Measurements from ENCODE around the gene CXCR5. TPM values are rescaled to one million over a fixed set of nuclear protein-coding genes. Genes with fewer than 3 reads are reported as not detected.

CXCR5 gene
- total and polyA plus RNA-seq, 2 of the 4 experiments (the other 2 are of a cell fraction): not detected

- Histone ChIP-seq H3K4me1 (ENCODE audit: control insufficient read depth, insufficient read depth, low read length) (peaks cover 5% of the 10 kb centered on the region; the same call in 1 of the 2 replicates), H3K23ac (ENCODE audit: low read depth, low read length) (no peak overlapping the region; the same call in 1 of the 2 replicates), H3K4me3 (ENCODE audit: insufficient read depth, low read depth, low read length) (peak overlapping the region; percentile 69), H4K8ac (ENCODE audit: low read depth in 2 of 2, low read length in 2 of 2) (peak overlapping the region in 1 of 2 experiments; percentile 65; a peak in 3 of 4 replicates), H3K36me3 (ENCODE audit: control insufficient read depth, insufficient read depth, low read length) (no peaks in the 10 kb centered on the region), H3K4me2 (ENCODE audit: low read depth, low read length) (peak overlapping the region; percentile 81), H3K18ac (ENCODE audit: low read depth, low read length) (no peak overlapping the region), H4K91ac (ENCODE audit: insufficient read depth, low read depth, low read length) (peak overlapping the region; percentile 18; the same call in 1 of the 2 replicates), H2BK5ac (ENCODE audit: low read depth, low read length, poor library complexity, severe bottlenecking) (no peak overlapping the region), H3K9me3 (ENCODE audit: control insufficient read depth, insufficient read depth, low read length) (no peaks in the 10 kb centered on the region), H3K9me1 (ENCODE audit: insufficient read depth, low read length) (no peaks in the 10 kb centered on the region), H3K27me3 (ENCODE audit: control insufficient read depth, insufficient read depth, low read length) (no peaks in the 10 kb centered on the region), H2BK120ac (ENCODE audit: low read depth, low read length) (0 out of 2 replicates have a peak overlapping the region, but pooled peaks have one; percentile 4), H2AFZ (replicated peaks; ENCODE audit: low read length, poor library complexity) (peak overlapping the region; percentile 91), H2AK9ac (replicated peaks; ENCODE audit: low read depth, low read length, poor library complexity) (peak overlapping the region; percentile 92), H2BK15ac (ENCODE audit: low read depth, low read length) (no peak overlapping the region; the same call in 2 of the 3 replicates), H3K4ac (ENCODE audit: low read depth, low read length) (peak overlapping the region; percentile 66; the same call in 1 of the 2 replicates), H3K9ac (ENCODE audit: low read depth, low read length) (no peak overlapping the region), H2AK5ac (ENCODE audit: low read depth, low read length) (peak overlapping the region; percentile 90), H3K27ac (ENCODE audit: insufficient read depth, low read length) (peak overlapping the region; percentile 34), H3K79me1 (ENCODE audit: low read depth in 1 of 2, low read length in 2 of 2) (peaks cover 0 to 24% of the 10 kb centered on the region in 2 experiments; a peak in 2 of 4 replicates), H4K20me1 (ENCODE audit: insufficient read depth, low read length) (no peaks in the 10 kb centered on the region; the same call in none of the 2 replicates), H2BK20ac (ENCODE audit: low read depth, low read length) (no peak overlapping the region), H3K56ac (ENCODE audit: extremely low read depth, insufficient read depth, low read length) (no peak overlapping the region; the same call in 1 of the 2 replicates), H4K5ac (ENCODE audit: low read depth, low read length) (no peak overlapping the region), H3K14ac (replicated peaks; ENCODE audit: low read depth, low read length) (no peak overlapping the region; the same call in 1 of the 2 replicates)
- DNase-seq (peak; percentile 63), ATAC-seq (ENCODE audit: low read depth) (no peak)
- dilution Hi-C loops (cut with HindIII; ENCODE audit: low sequenced_read_pairs, unreplicated experiment) (no loop called here), in situ Hi-C loops (cut with MboI; ENCODE audit: low sequenced_read_pairs) (no loop called here), intact Hi-C loops (cut with micrococcal nuclease) (no loop called here)
- CTCF ChIA-PET: interaction anchor here (0.7 to 1.3 kb wide), 5 partner anchors 9 to 24 kb away, joined by 3 read pairs; no protein-coding TSS in a partner anchor
- no CpG with 5 or more reads among the region's 20 CpGs for WGBS, 2 experiments (ENCODE audit: extremely low coverage in 2 of 2, insufficient read length in 1 of 2)
- no TSS peak for BruUV-seq (replicated peaks)
- POLR2A ChIA-PET (ENCODE audit: unreplicated experiment): no interaction called here
- no peak for TF ChIP-seq MXI1 (IDR thresholded peaks at IDR 0.05; ENCODE audit: borderline replicate concordance, low read depth, low read length)
- TF ChIP-seq, protein P1, sequence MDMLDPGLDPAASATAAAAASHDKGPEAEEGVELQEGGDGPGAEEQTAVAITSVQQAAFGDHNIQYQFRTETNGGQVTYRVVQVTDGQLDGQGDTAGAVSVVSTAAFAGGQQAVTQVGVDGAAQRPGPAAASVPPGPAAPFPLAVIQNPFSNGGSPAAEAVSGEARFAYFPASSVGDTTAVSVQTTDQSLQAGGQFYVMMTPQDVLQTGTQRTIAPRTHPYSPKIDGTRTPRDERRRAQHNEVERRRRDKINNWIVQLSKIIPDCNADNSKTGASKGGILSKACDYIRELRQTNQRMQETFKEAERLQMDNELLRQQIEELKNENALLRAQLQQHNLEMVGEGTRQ (IDR thresholded peaks at IDR 0.05; ENCODE audit: low read depth, low read length): no peak
- TF ChIP-seq RAD21 (IDR thresholded peaks at IDR 0.05; ENCODE audit: low read length): peak; percentile 62
- no peak for TF ChIP-seq MAFK (IDR thresholded peaks at IDR 0.05; ENCODE audit: low read depth, low read length)
- no peak for TF ChIP-seq RCOR1 (IDR thresholded peaks at IDR 0.05; ENCODE audit: insufficient replicate concordance, low read length)
- TF ChIP-seq MAZ (IDR thresholded peaks at IDR 0.05; ENCODE audit: borderline replicate concordance, low read depth, low read length): peak; percentile 31; the same call in 1 of the 2 replicates
- TF ChIP-seq NFE2L2 (IDR thresholded peaks at IDR 0.05; ENCODE audit: low read depth, low read length): no peak
- TF ChIP-seq CEBPB (IDR thresholded peaks at IDR 0.05; ENCODE audit: low read depth, low read length): no peak
- no peak for TF ChIP-seq CHD1 (IDR thresholded peaks at IDR 0.05; ENCODE audit: low read depth, low read length)
- TF ChIP-seq CTCF (conservative IDR thresholded peaks at IDR 0.05; ENCODE audit: low read depth, low read length): peak; percentile 87
- no peak for TF ChIP-seq BHLHE40 (IDR thresholded peaks at IDR 0.05; ENCODE audit: low read depth, low read length)
- no peak for TF ChIP-seq FOS (IDR thresholded peaks at IDR 0.05; ENCODE audit: low read depth, low read length)
- TF ChIP-seq SMC3 (IDR thresholded peaks at IDR 0.05; ENCODE audit: low read depth, low read length): peak; percentile 87
- TF ChIP-seq, protein P2, sequence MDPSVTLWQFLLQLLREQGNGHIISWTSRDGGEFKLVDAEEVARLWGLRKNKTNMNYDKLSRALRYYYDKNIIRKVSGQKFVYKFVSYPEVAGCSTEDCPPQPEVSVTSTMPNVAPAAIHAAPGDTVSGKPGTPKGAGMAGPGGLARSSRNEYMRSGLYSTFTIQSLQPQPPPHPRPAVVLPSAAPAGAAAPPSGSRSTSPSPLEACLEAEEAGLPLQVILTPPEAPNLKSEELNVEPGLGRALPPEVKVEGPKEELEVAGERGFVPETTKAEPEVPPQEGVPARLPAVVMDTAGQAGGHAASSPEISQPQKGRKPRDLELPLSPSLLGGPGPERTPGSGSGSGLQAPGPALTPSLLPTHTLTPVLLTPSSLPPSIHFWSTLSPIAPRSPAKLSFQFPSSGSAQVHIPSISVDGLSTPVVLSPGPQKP (IDR thresholded peaks at IDR 0.05; ENCODE audit: borderline replicate concordance, low read depth, low read length): no peak
- no peak for TF ChIP-seq POLR2A (IDR thresholded peaks at IDR 0.05; ENCODE audit: low read depth, low read length)
These were observed 46.5 kb downstream of the CXCR5 start for GRCh38 chr11:118930094-118930712.
